ENCODE data around the gene UQCR10. TPM values are rescaled to one million over a fixed set of nuclear protein-coding genes. Genes with fewer than 3 reads are reported as not detected.

Gene UQCR10
- total and polyA plus RNA-seq, 9 of the 15 experiments (the other 6 are each of a cell fraction or from before 2014, with no cell fraction given), result 128 to 903 (median 163) TPM

GRCh38 chr22:29757096-29757495 is 10.1 kb upstream of the UQCR10 start:
- Histone ChIP-seq H3K4me1 (replicated peaks in 1 of 2; ENCODE audit: control insufficient read depth in 2 of 2, insufficient read depth in 2 of 2, low read length in 2 of 2) (no peaks in the 10 kb centered on the region; a peak in 1 of 5 replicates), H3K79me2 (ENCODE audit: control insufficient read depth, insufficient read depth, low read length) (no peaks in the 10 kb centered on the region), H3K27ac (ENCODE audit: extremely low read depth, low read depth, low read length) (no peak overlapping the region), H4K20me1 (replicated peaks; ENCODE audit: control insufficient read depth, insufficient read depth, low read length) (no peaks in the 10 kb centered on the region), H3K9me1 (ENCODE audit: control insufficient read depth, insufficient read depth, low read length) (no peaks in the 10 kb centered on the region), H2AFZ (ENCODE audit: low read depth, low read length) (no peak overlapping the region), H3K4me3 (no peak overlapping the region), H3K4me2 (ENCODE audit: insufficient read depth, low read length) (no peak overlapping the region), H3K9ac (ENCODE audit: insufficient read depth in 1 of 2, low read depth in 2 of 2, low read length in 2 of 2) (no peak overlapping the region), H3K36me3 (ENCODE audit: control insufficient read depth, insufficient read depth, low read length) (no peaks in the 10 kb centered on the region), H3K9me3 (replicated peaks; ENCODE audit: control insufficient read depth, insufficient read depth, low read depth, low read length) (no peaks in the 10 kb centered on the region), H3K27me3 (ENCODE audit: control insufficient read depth in 2 of 2, insufficient read depth in 2 of 2, low read length in 2 of 2) (no peaks in the 10 kb centered on the region)
- in situ Hi-C loops (cut with MboI) (no loop called here), intact Hi-C loops (cut with micrococcal nuclease) (no loop called here)
- ATAC-seq (no peak), FAIRE-seq (no peak), DNase-seq (ENCODE audit: extremely low read depth in 1 of 4, low spot score in 3 of 4) (no peak)
- POLR2A ChIA-PET, result interaction anchor here (0.8 to 0.9 kb wide), 2 partner anchors 9 to 19 kb away, joined by 4 read pairs; no protein-coding TSS in a partner anchor
- no TSS peak for BruUV-seq (replicated peaks)
- WGBS (ENCODE audit: insufficient coverage, low coverage, missing lambda C conversion rate), result 73% methylated on average over 1 of the region's 3 CpGs
- CTCF ChIA-PET (ENCODE audit: low intra/inter-chr PET ratio), result no interaction called here
- TF ChIP-seq YY1 (IDR thresholded peaks at IDR 0.05; ENCODE audit: borderline replicate concordance in 1 of 3, control insufficient read depth in 1 of 3, extremely low read depth in 1 of 3, insufficient read depth in 3 of 3, insufficient read length in 1 of 3, insufficient replicate concordance in 2 of 3, low read depth in 1 of 3, low read length in 2 of 3) (no peak), ZNF347 (CRISPR knock-in tag; IDR thresholded peaks at IDR 0.05; ENCODE audit: low read depth) (no peak), TCF7 (IDR thresholded peaks at IDR 0.05; ENCODE audit: borderline replicate concordance) (no peak), ZFP36 (IDR thresholded peaks at IDR 0.05; ENCODE audit: low read depth, low read length, partially characterized antibody) (peak; percentile 52), ZNF586 (CRISPR knock-in tag; conservative IDR thresholded peaks at IDR 0.05) (no peak), RBM25 (IDR thresholded peaks at IDR 0.05; ENCODE audit: low read depth, low read length, severe bottlenecking) (peak; percentile 50), NR2C2 (CRISPR knock-in tag; IDR thresholded peaks at IDR 0.05) (no peak), NR2C2 (tag; IDR thresholded peaks at IDR 0.05) (no peak), SMAD1 (IDR thresholded peaks at IDR 0.05; ENCODE audit: low read depth, low read length, partially characterized antibody) (no peak), ZKSCAN8 (CRISPR knock-in tag; IDR thresholded peaks at IDR 0.05) (no peak), CEBPG (CRISPR knock-in tag; IDR thresholded peaks at IDR 0.05) (no peak), CEBPG (tag; conservative IDR thresholded peaks at IDR 0.05 in 1 of 2, IDR thresholded peaks at IDR 0.05 in 1 of 2) (no peak), CTBP1 (IDR thresholded peaks at IDR 0.05; ENCODE audit: borderline replicate concordance) (no peak), SIN3A (IDR thresholded peaks at IDR 0.05; ENCODE audit: borderline replicate concordance in 2 of 2, control insufficient read depth in 1 of 2, low read depth in 2 of 2, low read length in 2 of 2) (no peak)
- TF ChIP-seq, protein P1, sequence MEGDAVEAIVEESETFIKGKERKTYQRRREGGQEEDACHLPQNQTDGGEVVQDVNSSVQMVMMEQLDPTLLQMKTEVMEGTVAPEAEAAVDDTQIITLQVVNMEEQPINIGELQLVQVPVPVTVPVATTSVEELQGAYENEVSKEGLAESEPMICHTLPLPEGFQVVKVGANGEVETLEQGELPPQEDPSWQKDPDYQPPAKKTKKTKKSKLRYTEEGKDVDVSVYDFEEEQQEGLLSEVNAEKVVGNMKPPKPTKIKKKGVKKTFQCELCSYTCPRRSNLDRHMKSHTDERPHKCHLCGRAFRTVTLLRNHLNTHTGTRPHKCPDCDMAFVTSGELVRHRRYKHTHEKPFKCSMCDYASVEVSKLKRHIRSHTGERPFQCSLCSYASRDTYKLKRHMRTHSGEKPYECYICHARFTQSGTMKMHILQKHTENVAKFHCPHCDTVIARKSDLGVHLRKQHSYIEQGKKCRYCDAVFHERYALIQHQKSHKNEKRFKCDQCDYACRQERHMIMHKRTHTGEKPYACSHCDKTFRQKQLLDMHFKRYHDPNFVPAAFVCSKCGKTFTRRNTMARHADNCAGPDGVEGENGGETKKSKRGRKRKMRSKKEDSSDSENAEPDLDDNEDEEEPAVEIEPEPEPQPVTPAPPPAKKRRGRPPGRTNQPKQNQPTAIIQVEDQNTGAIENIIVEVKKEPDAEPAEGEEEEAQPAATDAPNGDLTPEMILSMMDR (IDR thresholded peaks at IDR 0.05 in 2 of 3, conservative IDR thresholded peaks at IDR 0.05 in 1 of 3; ENCODE audit: insufficient read depth in 2 of 3, low read depth in 1 of 3, low read length in 3 of 3), result no peak
